Stimulated activated CD8-positive, alpha-beta memory T cell treated with anti-CD3 and anti-CD28 coated beads, Interleukin-2, amount 100 ng/mL, for 1 hour (primary cell): Measurements from ENCODE around the gene IL20.

Experiments used
- DNase-seq, 2 donors: peaks; one replicate each; pipeline ENCODE4 v3.0.0-alpha.2; 2020; ENCODE audit warnings: low read depth in 2 of 2

The IL20 gene, protein sequence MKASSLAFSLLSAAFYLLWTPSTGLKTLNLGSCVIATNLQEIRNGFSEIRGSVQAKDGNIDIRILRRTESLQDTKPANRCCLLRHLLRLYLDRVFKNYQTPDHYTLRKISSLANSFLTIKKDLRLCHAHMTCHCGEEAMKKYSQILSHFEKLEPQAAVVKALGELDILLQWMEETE

GRCh38 chr1:206864939-206865671, at the start of gene IL20:
Gene IL20, plus strand, starts transcription at chr1:206865623. Its CDS starts 230 bp downstream, at chr1:206865853.
- DNase-seq, result peak; percentile 74 to 77

- DNase-seq, result no peak
Measured at GRCh38 chr1:206816390-206817287, 48.8 kb upstream of the IL20 start.

- no peak for DNase-seq
Measured at GRCh38 chr1:206821493-206821892, 43.9 kb upstream of the IL20 start.

DNA sequence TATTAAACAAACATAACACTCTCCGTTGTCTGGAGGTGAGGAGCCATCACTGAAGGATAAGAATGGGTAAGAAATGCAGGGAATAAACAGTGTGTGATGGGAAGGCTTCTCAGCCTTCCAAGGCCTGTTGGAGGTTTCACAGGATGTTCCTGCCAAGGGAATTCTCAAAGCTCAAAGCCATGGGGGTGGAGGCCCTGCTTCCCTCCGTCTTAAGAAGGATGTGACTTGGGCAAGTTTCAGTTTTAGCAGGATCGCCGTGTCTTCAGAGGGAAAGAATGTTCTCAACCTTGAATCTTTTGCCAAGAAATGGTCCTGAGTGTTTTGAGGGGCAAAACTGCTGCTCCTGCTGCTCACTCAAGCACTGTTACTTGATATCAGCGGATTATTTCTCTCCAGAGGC, 41.7 kb upstream of the IL20 start:
- DNase-seq, result no peak

- no peak for DNase-seq
Measured at GRCh38 chr1:206824331-206824730, 41.1 kb upstream of the IL20 start.

- no peak for DNase-seq
Measured at GRCh38 chr1:206826394-206826793, 39.0 kb upstream of the IL20 start.

GRCh38 chr1:206828061-206828460, 37.4 kb upstream of the IL20 start:
- DNase-seq, result no peak

DNA sequence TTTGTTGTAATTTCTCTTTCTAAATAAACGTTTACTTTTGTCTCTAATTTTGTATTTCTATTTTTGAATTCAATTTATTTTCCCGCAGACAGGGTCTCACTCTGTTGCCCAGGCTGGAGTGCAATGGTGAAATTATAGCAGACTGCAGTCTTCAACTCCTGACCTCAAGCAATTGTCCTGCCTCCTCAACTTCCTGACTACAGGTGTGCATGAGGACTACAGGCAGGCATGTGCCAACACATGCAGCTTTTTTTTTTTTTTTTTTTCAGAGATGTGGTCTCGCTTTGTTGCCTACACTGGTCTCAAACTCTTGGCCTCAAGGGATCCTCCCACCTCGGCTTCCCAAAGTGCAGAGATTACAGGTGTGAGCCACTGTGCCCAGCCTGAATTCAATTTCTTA, 36.7 kb upstream of the IL20 start:
- DNase-seq, result no peak

GRCh38 chr1:206829282-206829681, 36.1 kb upstream of the IL20 start:
- no peak for DNase-seq

- DNase-seq, result no peak
Measured at GRCh38 chr1:206829875-206830274, 35.5 kb upstream of the IL20 start.

DNA sequence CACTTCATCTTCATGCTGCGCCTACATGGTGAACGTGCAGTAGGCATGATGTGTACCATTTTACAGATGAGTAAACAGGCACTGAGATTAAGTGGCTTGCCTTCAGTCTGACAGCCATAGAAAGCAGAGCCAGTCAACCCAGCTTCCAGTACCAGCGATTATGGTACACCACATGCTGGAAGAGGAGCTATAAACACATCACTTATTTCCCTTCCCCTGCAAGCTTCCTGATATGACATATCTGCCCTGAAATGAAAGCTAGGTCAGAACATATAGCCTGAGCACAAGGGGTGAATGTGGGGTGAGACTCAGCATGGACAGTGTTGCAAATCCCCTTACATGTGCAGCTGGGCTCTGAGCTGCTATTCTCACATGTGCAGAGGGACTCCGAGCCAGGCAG, 33.8 kb upstream of the IL20 start:
- DNase-seq, result no peak

- DNase-seq, result no peak
Measured at GRCh38 chr1:206832352-206832880, 33.0 kb upstream of the IL20 start.

DNA sequence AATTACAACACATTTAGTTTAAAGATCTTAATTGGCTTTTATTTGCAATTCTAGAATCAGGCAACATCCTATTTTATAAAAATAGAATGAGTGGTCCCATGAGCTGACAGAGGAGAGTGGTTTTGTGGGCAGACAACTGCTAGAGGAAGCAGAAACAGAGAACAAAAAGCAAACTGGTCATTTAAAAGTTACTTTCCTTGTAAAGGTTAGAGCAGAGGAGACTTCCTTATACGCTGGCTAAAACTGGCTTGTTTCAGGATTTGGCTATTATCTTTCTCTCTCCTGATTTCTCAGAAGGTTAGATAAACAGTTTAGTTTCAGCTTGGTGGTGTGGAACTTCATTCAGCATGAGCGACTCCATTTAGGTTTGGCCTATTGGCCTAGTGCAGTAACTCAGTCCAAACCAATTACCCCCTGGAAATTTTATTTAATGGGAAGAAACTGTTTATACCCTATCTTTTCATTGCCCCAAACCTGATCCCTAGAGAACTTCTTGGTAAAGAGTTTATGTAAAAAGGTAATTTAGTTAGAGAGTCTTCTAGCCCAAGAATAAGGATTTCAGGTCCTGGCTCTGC, 32.2 kb upstream of the IL20 start:
- DNase-seq, result no peak

DNA sequence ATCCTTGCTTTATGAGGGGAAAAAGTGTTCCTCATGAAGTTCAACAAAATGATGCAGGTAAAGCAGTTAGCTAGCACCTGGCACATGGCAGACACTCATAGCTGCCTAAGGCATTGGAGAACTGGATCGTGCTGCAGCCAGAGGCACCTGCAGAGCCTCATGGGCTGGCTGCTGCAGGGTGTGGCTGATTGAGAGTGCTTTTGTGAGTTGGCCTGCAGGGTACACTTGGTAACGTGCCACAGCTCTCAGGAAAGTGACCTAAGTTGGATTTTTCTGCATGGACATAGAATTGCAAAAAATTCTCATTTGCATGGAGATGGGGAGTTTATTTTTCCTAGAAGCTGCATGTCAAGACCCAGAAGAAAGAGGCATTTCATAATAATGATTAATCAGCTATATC, 31.6 kb upstream of the IL20 start:
- DNase-seq, result no peak

GRCh38 chr1:206834217-206834616, 31.2 kb upstream of the IL20 start:
- DNase-seq, result no peak

DNA sequence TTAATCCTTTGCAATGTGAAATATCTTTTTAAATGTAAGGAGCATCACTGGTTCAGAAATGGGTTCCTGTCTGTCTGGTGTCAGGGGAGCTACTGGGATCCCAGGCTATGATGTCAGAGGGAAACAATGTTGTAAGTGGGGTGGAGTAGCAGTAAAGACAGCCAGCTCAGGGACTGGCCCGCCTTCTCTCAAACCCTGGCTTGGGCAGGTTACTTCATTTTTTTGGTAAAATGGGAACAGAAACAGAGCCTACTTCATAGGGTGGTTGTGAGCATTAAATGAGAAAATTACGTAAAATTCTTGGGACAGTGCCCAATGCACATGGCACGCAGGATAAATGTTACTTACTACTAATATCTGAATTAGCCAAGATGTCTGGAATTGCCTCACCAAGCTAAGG, 30.7 kb upstream of the IL20 start:
- no peak for DNase-seq

- DNase-seq, result no peak
Measured at GRCh38 chr1:206835186-206835585, 30.2 kb upstream of the IL20 start.

GRCh38 chr1:206836111-206836510, 29.3 kb upstream of the IL20 start:
- no peak for DNase-seq

DNA sequence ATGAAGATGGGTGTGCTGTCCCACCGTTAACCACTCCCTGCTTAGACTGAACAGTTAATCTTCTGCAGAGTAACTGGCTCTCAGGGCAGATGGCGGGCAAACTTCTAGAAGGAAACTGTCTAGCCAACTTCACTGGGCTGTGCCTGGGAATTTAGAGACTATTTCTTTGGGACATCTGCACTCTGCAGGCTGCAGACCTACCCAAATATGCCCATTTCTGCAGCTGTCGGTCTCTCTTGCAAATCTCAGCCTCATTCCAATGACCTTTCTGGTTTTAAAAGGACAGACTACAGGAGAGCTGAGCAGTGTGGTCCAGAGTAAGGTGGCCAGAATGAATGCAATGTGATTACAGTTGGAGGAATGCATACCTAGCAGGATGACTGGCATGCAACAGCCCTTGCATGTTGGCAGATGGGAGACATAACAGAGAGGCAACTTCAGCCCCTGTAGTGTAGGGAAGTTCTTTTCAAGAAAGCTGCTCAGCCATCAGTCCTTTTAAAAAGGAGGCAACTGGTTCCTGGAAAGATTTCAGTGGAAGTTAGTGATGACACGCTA, 26.3 kb upstream of the IL20 start:
- DNase-seq, result no peak

DNA sequence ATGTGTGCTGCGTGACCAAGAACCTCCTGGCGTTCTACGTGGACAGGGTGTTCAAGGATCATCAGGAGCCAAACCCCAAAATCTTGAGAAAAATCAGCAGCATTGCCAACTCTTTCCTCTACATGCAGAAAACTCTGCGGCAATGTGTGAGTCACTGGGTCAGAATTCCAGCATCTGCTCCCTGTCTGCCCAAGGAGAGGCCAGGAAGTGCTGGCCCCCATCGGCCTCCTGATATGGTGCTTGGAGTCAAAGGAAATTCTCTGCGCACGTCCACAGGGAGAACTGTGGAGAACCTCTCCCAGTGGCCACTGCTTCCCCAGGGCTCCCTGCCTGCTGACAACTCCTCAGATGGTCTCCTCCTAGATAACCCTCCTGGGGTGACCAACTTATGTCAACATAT, 25.6 kb upstream of the IL20 start:
- no peak for DNase-seq

- DNase-seq, result no peak
Measured at GRCh38 chr1:206841609-206842323, 23.7 kb upstream of the IL20 start.
